HG03066 (cell line): Measurements from ENCODE around the gene IFNGR2.

ENCODE experiments used
- ATAC-seq: cut with Tn5 transposase; IDR thresholded peaks from one replicate; pipeline ENCODE4 v1.9.1; 2021; ENCODE audit warnings: low read depth; ENCODE audit not compliant: unreplicated experiment

The IFNGR2 gene

GRCh38 chr21:33479679-33480480 is 76.7 kb downstream of the IFNGR2 start, which contains the start of gene TMEM50B:
TSS of gene TMEM50B (minus strand) at chr21:33479974. CDS start at chr21:33468885, 11,089 bp downstream.
- peak; percentile 85 for ATAC-seq

- no peak for ATAC-seq
Measured at GRCh38 chr21:33480481-33481103, 77.4 kb downstream of the IFNGR2 start.

- ATAC-seq, result no peak
Measured at GRCh38 chr21:33481314-33481943, 78.2 kb downstream of the IFNGR2 start.
